ENCODE results near the gene KSR1.
"Not testable (repeated sequence)": the region's sequence is repeated elsewhere in the genome, so short reads cannot be mapped to it uniquely, and the experiment has no call there.

The KSR1 gene

GRCh38 chr17:27627514-27627913 is 171.3 kb downstream of the KSR1 start:
- no CpG with 5 or more reads among the region's 10 CpGs for WGBS, 2 donors (ENCODE audit: extremely low coverage in 2 of 2, insufficient read length in 2 of 2, insufficient replicate concordance in 1 of 2)
- no peak overlapping the region for H3K27ac ChIP-seq (replicated peaks; ENCODE audit: low read length)
- no peak overlapping the region for H2AK5ac ChIP-seq (ENCODE audit: low read depth, low read length)
- no peaks in the 10 kb centered on the region for H3K79me1 ChIP-seq (ENCODE audit: low read depth, low read length)
- H3K27me3 ChIP-seq (ENCODE audit: control insufficient read depth in 3 of 3, insufficient read depth in 3 of 3, low read depth in 1 of 3, low read length in 3 of 3), result no peaks in the 10 kb centered on the region
- H2BK15ac ChIP-seq (ENCODE audit: low read length), result no peak overlapping the region
- H3K4me1 ChIP-seq (ENCODE audit: control insufficient read depth in 2 of 2, insufficient read depth in 1 of 2, low read depth in 1 of 2, low read length in 2 of 2), result peaks cover 0 to 4% of the 10 kb centered on the region in 2 donors
- no peak overlapping the region for H3K4me3 ChIP-seq (ENCODE audit: low read length in 2 of 2)
- H3K4ac ChIP-seq (ENCODE audit: low read length), result no peak overlapping the region
- no peak overlapping the region for H3K23ac ChIP-seq (ENCODE audit: low read depth, low read length, poor library complexity)
- H2AFZ ChIP-seq (ENCODE audit: low read length), result no peak overlapping the region
- H2BK12ac ChIP-seq (ENCODE audit: low read length), result no peak overlapping the region
- H4K91ac ChIP-seq (ENCODE audit: low read depth, low read length, poor library complexity), result no peak overlapping the region
- no peak overlapping the region for H2BK120ac ChIP-seq (ENCODE audit: low read depth, low read length)
- H3K36me3 ChIP-seq (replicated peaks in 1 of 2; ENCODE audit: control insufficient read depth in 2 of 2, insufficient read depth in 2 of 2, low read length in 2 of 2), result peaks cover 11 to 12% of the 10 kb centered on the region in 2 donors
- no peak for DNase-seq (ENCODE audit: low spot score)
- no peaks in the 10 kb centered on the region for H3K9me3 ChIP-seq (replicated peaks in 1 of 2; ENCODE audit: control insufficient read depth in 2 of 2, insufficient read depth in 1 of 2, low read depth in 1 of 2, low read length in 2 of 2)
- no peak overlapping the region for H2BK5ac ChIP-seq (ENCODE audit: low read length)
- no peak overlapping the region for H3K18ac ChIP-seq (ENCODE audit: low read length)
- no peak overlapping the region for H4K8ac ChIP-seq (ENCODE audit: low read depth, low read length)
- H3K4me2 ChIP-seq (ENCODE audit: insufficient read depth, low read length, poor library complexity, severe bottlenecking), result no peak overlapping the region
- H3K9ac ChIP-seq (ENCODE audit: low read depth, low read length, poor library complexity), result no peak overlapping the region
- no peak overlapping the region for H3K14ac ChIP-seq (ENCODE audit: low read length)

GRCh38 chr17:27628376-27628775 is 172.1 kb downstream of the KSR1 start:
- no peaks in the 10 kb centered on the region for H3K27me3 ChIP-seq (ENCODE audit: control insufficient read depth in 3 of 3, insufficient read depth in 3 of 3, low read depth in 1 of 3, low read length in 3 of 3)
- no peak overlapping the region for H3K14ac ChIP-seq (ENCODE audit: low read length)
- H3K27ac ChIP-seq (replicated peaks; ENCODE audit: low read length), result no peak overlapping the region
- no CpG with 5 or more reads among the region's 5 CpGs for WGBS, 2 donors (ENCODE audit: extremely low coverage in 2 of 2, insufficient read length in 2 of 2, insufficient replicate concordance in 1 of 2)
- no peak overlapping the region for H3K4me2 ChIP-seq (ENCODE audit: insufficient read depth, low read length, poor library complexity, severe bottlenecking)
- H3K23ac ChIP-seq (ENCODE audit: low read depth, low read length, poor library complexity), result no peak overlapping the region
- no peak overlapping the region for H3K9ac ChIP-seq (ENCODE audit: low read depth, low read length, poor library complexity)
- no peak overlapping the region for H3K18ac ChIP-seq (ENCODE audit: low read length)
- no peak overlapping the region for H2AFZ ChIP-seq (ENCODE audit: low read length)
- no peaks in the 10 kb centered on the region for H3K79me1 ChIP-seq (ENCODE audit: low read depth, low read length)
- no peak overlapping the region for H2BK12ac ChIP-seq (ENCODE audit: low read length)
- H4K8ac ChIP-seq (ENCODE audit: low read depth, low read length), result no peak overlapping the region
- no peak overlapping the region for H3K4me3 ChIP-seq (ENCODE audit: low read length in 2 of 2)
- no peak overlapping the region for H2BK120ac ChIP-seq (ENCODE audit: low read depth, low read length)
- no peak overlapping the region for H2BK15ac ChIP-seq (ENCODE audit: low read length)
- no peak overlapping the region for H2BK5ac ChIP-seq (ENCODE audit: low read length)
- peaks cover 0 to 6% of the 10 kb centered on the region in 2 donors for H3K4me1 ChIP-seq (ENCODE audit: control insufficient read depth in 2 of 2, insufficient read depth in 1 of 2, low read depth in 1 of 2, low read length in 2 of 2)
- H4K91ac ChIP-seq (ENCODE audit: low read depth, low read length, poor library complexity), result no peak overlapping the region
- H3K36me3 ChIP-seq (replicated peaks in 1 of 2; ENCODE audit: control insufficient read depth in 2 of 2, insufficient read depth in 2 of 2, low read length in 2 of 2), result peaks cover 5 to 7% of the 10 kb centered on the region in 2 donors
- no peak overlapping the region for H2AK5ac ChIP-seq (ENCODE audit: low read depth, low read length)
- no peak for DNase-seq (ENCODE audit: low spot score)
- H3K9me3 ChIP-seq (replicated peaks in 1 of 2; ENCODE audit: control insufficient read depth in 2 of 2, insufficient read depth in 1 of 2, low read depth in 1 of 2, low read length in 2 of 2), result no peaks in the 10 kb centered on the region
- no peak overlapping the region for H3K4ac ChIP-seq (ENCODE audit: low read length)

- not testable (repeated sequence) for DNase-seq (ENCODE audit: low spot score); H3K18ac ChIP-seq (ENCODE audit: low read length)
- no CpG with 5 or more reads among the region's 3 CpGs for WGBS, 2 donors (ENCODE audit: extremely low coverage in 2 of 2, insufficient read length in 2 of 2, insufficient replicate concordance in 1 of 2)
Measured at GRCh38 chr17:27629260-27629659, 173.0 kb downstream of the KSR1 start.

GRCh38 chr17:27630607-27631410 is 174.6 kb downstream of the KSR1 start, which contains the start of gene LGALS9:
Gene LGALS9, plus strand, starts transcription at chr17:27631188. Its CDS starts 78 bp downstream, at chr17:27631266.
- no peak for DNase-seq (ENCODE audit: low spot score)
- Histone ChIP-seq H2BK5ac (ENCODE audit: low read length) (no peak within 1 kb of the TSS), H2BK15ac (ENCODE audit: low read length) (no peak within 1 kb of the TSS), H2BK120ac (ENCODE audit: low read depth, low read length) (no peak within 1 kb of the TSS), H2AK5ac (ENCODE audit: low read depth, low read length) (no peak within 1 kb of the TSS), H3K14ac (ENCODE audit: low read length) (peak within 1 kb of the TSS; percentile 91), H3K79me1 (ENCODE audit: low read depth, low read length) (no peaks in the 10 kb centered on the region), H3K18ac (ENCODE audit: low read length) (peak within 1 kb of the TSS; percentile 80), H3K23ac (ENCODE audit: low read depth, low read length, poor library complexity) (no peak within 1 kb of the TSS), H3K36me3 (replicated peaks in 1 of 2; ENCODE audit: control insufficient read depth in 2 of 2, insufficient read depth in 2 of 2, low read length in 2 of 2) (peaks cover 0 to 1% of the 10 kb centered on the region in 2 donors), H3K9me3 (replicated peaks in 1 of 2; ENCODE audit: control insufficient read depth in 2 of 2, insufficient read depth in 1 of 2, low read depth in 1 of 2, low read length in 2 of 2) (no peaks in the 10 kb centered on the region), H3K27ac (replicated peaks; ENCODE audit: low read length) (no peak within 1 kb of the TSS), H3K4me2 (ENCODE audit: insufficient read depth, low read length, poor library complexity, severe bottlenecking) (no peak within 1 kb of the TSS), H3K4me1 (ENCODE audit: control insufficient read depth in 2 of 2, insufficient read depth in 1 of 2, low read depth in 1 of 2, low read length in 2 of 2) (peaks cover 0 to 6% of the 10 kb centered on the region in 2 donors), H4K91ac (ENCODE audit: low read depth, low read length, poor library complexity) (no peak within 1 kb of the TSS), H3K4me3 (ENCODE audit: low read length in 2 of 2) (no peak within 1 kb of the TSS), H2BK12ac (ENCODE audit: low read length) (no peak within 1 kb of the TSS), H3K4ac (ENCODE audit: low read length) (no peak within 1 kb of the TSS), H2AFZ (ENCODE audit: low read length) (no peak within 1 kb of the TSS), H4K8ac (ENCODE audit: low read depth, low read length) (no peak within 1 kb of the TSS), H3K27me3 (ENCODE audit: control insufficient read depth in 3 of 3, insufficient read depth in 3 of 3, low read depth in 1 of 3, low read length in 3 of 3) (no peaks in the 10 kb centered on the region), H3K9ac (ENCODE audit: low read depth, low read length, poor library complexity) (no peak within 1 kb of the TSS)
- no CpG with 5 or more reads among the region's 10 CpGs for WGBS, 2 donors (ENCODE audit: extremely low coverage in 2 of 2, insufficient read length in 2 of 2, insufficient replicate concordance in 1 of 2)

More at GRCh38 chr17:27629260-27629659, 173.0 kb downstream of the KSR1 start:
- not testable (repeated sequence) for H3K4me1 ChIP-seq (ENCODE audit: control insufficient read depth in 2 of 2, insufficient read depth in 1 of 2, low read depth in 1 of 2, low read length in 2 of 2); H3K9me3 ChIP-seq (replicated peaks in 1 of 2; ENCODE audit: control insufficient read depth in 2 of 2, insufficient read depth in 1 of 2, low read depth in 1 of 2, low read length in 2 of 2); H3K36me3 ChIP-seq (replicated peaks in 1 of 2; ENCODE audit: control insufficient read depth in 2 of 2, insufficient read depth in 2 of 2, low read length in 2 of 2); H3K23ac ChIP-seq (ENCODE audit: low read depth, low read length, poor library complexity); H2BK5ac ChIP-seq (ENCODE audit: low read length); H3K27me3 ChIP-seq (ENCODE audit: control insufficient read depth in 3 of 3, insufficient read depth in 3 of 3, low read depth in 1 of 3, low read length in 3 of 3); H3K4me3 ChIP-seq (ENCODE audit: low read length in 2 of 2); H2AK5ac ChIP-seq (ENCODE audit: low read depth, low read length); H3K14ac ChIP-seq (ENCODE audit: low read length); H4K8ac ChIP-seq (ENCODE audit: low read depth, low read length); H3K4me2 ChIP-seq (ENCODE audit: insufficient read depth, low read length, poor library complexity, severe bottlenecking); H3K9ac ChIP-seq (ENCODE audit: low read depth, low read length, poor library complexity); H3K4ac ChIP-seq (ENCODE audit: low read length); H3K27ac ChIP-seq (replicated peaks; ENCODE audit: low read length); H2BK15ac ChIP-seq (ENCODE audit: low read length); H3K79me1 ChIP-seq (ENCODE audit: low read depth, low read length); H4K91ac ChIP-seq (ENCODE audit: low read depth, low read length, poor library complexity); H2AFZ ChIP-seq (ENCODE audit: low read length); H2BK12ac ChIP-seq (ENCODE audit: low read length); H2BK120ac ChIP-seq (ENCODE audit: low read depth, low read length)
